ENCODE data around the gene GRIPAP1.

The GRIPAP1 gene

GRCh38 chrX:49002091-49002935 is at the start of gene GRIPAP1:
TSS of gene GRIPAP1 (minus strand) at chrX:49002264. CDS start at chrX:49002229, 35 bp downstream.
- H3K27ac Mint-ChIP-seq, result peak within 1 kb of the TSS; percentile 100
- peaks cover 6% of the 10 kb centered on the region for H3K27me3 Mint-ChIP-seq (ENCODE audit: low read depth, poor library complexity)
- DNase-seq, result peak; percentile 75
- H3K4me3 Mint-ChIP-seq, result peak within 1 kb of the TSS; percentile 100
- peaks cover 19% of the 10 kb centered on the region for H3K4me1 Mint-ChIP-seq
- H3K36me3 Mint-ChIP-seq (ENCODE audit: low read depth), result peaks cover 35% of the 10 kb centered on the region
- TF ChIP-seq CTCF (IDR thresholded peaks at IDR 0.05), result no peak
- peaks cover 49% of the 10 kb centered on the region for H3K9me3 Mint-ChIP-seq

GRCh38 chrX:49043987-49044281 is 41.9 kb upstream of the GRIPAP1 start:
- H3K27me3 Mint-ChIP-seq (ENCODE audit: low read depth, poor library complexity), result peaks cover 3% of the 10 kb centered on the region
- peaks cover under 1% of the 10 kb centered on the region for H3K36me3 Mint-ChIP-seq (ENCODE audit: low read depth)
- peaks cover 36% of the 10 kb centered on the region for H3K4me1 Mint-ChIP-seq
- DNase-seq, result no peak
- peak overlapping the region; percentile 93 for H3K4me3 Mint-ChIP-seq
- TF ChIP-seq CTCF (IDR thresholded peaks at IDR 0.05), result no peak
- H3K9me3 Mint-ChIP-seq, result peaks cover 39% of the 10 kb centered on the region
- no peak overlapping the region for H3K27ac Mint-ChIP-seq

GRCh38 chrX:49043220-49043986 is 41.3 kb upstream of the GRIPAP1 start, which contains the start of gene TFE3:
TSS of gene TFE3 (minus strand) at chrX:49043357. CDS start at chrX:49043226, 131 bp downstream.
- DNase-seq, result peak; percentile 95
- peaks cover 41% of the 10 kb centered on the region for H3K9me3 Mint-ChIP-seq
- H3K4me3 Mint-ChIP-seq, result peak within 1 kb of the TSS; percentile 93
- H3K4me1 Mint-ChIP-seq, result peaks cover 41% of the 10 kb centered on the region
- H3K27me3 Mint-ChIP-seq (ENCODE audit: low read depth, poor library complexity), result peaks cover 3% of the 10 kb centered on the region
- H3K36me3 Mint-ChIP-seq (ENCODE audit: low read depth), result peaks cover 6% of the 10 kb centered on the region
- peak; percentile 48 for TF ChIP-seq CTCF (IDR thresholded peaks at IDR 0.05)
- peak within 1 kb of the TSS; percentile 98 for H3K27ac Mint-ChIP-seq

- Mint-ChIP-seq H3K4me1 (peaks cover 41% of the 10 kb centered on the region), H3K9me3 (peaks cover 44% of the 10 kb centered on the region), H3K36me3 (ENCODE audit: low read depth) (peaks cover 13% of the 10 kb centered on the region), H3K27ac (peak overlapping the region; percentile 98), H3K4me3 (peak overlapping the region; percentile 93), H3K27me3 (ENCODE audit: low read depth, poor library complexity) (peaks cover 3% of the 10 kb centered on the region)
- no peak for DNase-seq
- no peak for TF ChIP-seq CTCF (IDR thresholded peaks at IDR 0.05)
Observed at GRCh38 chrX:49042581-49043219, 40.6 kb upstream of the GRIPAP1 start.

- H3K27ac Mint-ChIP-seq, result peak overlapping the region; percentile 98
Observed at GRCh38 chrX:49041744-49042580, 39.9 kb upstream of the GRIPAP1 start.

More at GRCh38 chrX:49041744-49042580, 39.9 kb upstream of the GRIPAP1 start:
- peaks cover 40% of the 10 kb centered on the region for H3K9me3 Mint-ChIP-seq
- peak overlapping the region; percentile 93 for H3K4me3 Mint-ChIP-seq
- H3K36me3 Mint-ChIP-seq (ENCODE audit: low read depth), result peaks cover 17% of the 10 kb centered on the region
- peaks cover 41% of the 10 kb centered on the region for H3K4me1 Mint-ChIP-seq
- no peak for DNase-seq
- TF ChIP-seq CTCF (IDR thresholded peaks at IDR 0.05), result no peak
- peaks cover 3% of the 10 kb centered on the region for H3K27me3 Mint-ChIP-seq (ENCODE audit: low read depth, poor library complexity)
